K562 (cell line): ENCODE data around the gene TAAR8.

ENCODE experiments used
- BRF2 ChIP-seq: IDR thresholded peaks from 3 replicates; pipeline ENCODE4 v1.6.1; 2011; ENCODE audit warnings: borderline replicate concordance, mild to moderate bottlenecking; ENCODE audit not compliant: insufficient read length, insufficient read depth
- ELF4 ChIP-seq: fragments of 450-650 bp; formaldehyde crosslinking; IDR thresholded peaks from 2 replicates; pipeline ENCODE4 v1.4.0; 2022; ENCODE audit warnings: missing genetic modification characterization
- FOXJ3 ChIP-seq: sonication (generic); formaldehyde crosslinking; IDR thresholded peaks from 2 replicates; pipeline ENCODE4 v1.4.0; 2020; ENCODE audit warnings: mild to moderate bottlenecking, missing genetic modification reagents
- KLF13 ChIP-seq: fragments of 450-650 bp; IDR thresholded peaks from 2 replicates; pipeline ENCODE4 v1.6.1; 2016; ENCODE audit warnings: missing genetic modification characterization, low read depth, mild to moderate bottlenecking, missing compliant biosample characterization, moderate library complexity, borderline replicate concordance
- NR1H2 ChIP-seq: sonication (generic); formaldehyde crosslinking; IDR thresholded peaks from 2 replicates; pipeline ENCODE4 v1.4.0; 2020; ENCODE audit warnings: mild to moderate bottlenecking, missing genetic modification reagents
- TRIM28 ChIP-seq: fragments of 450-650 bp; IDR thresholded peaks from 2 replicates; pipeline ENCODE4 v1.6.1; 2017
- ZBTB34 ChIP-seq: fragments of 250-450 bp; sonication (Bioruptor Pico); IDR thresholded peaks from 2 replicates; pipeline ENCODE4 v1.8.0; 2021; ENCODE audit warnings: mild to moderate bottlenecking, moderate library complexity
- ZNF239 ChIP-seq: fragments of 250-450 bp; sonication (Bioruptor Pico); IDR thresholded peaks from 2 replicates; pipeline ENCODE4 v1.4.0; 2020; ENCODE audit warnings: mild to moderate bottlenecking

- TF ChIP-seq FOXJ3 (CRISPR knock-in tag) (no peak), TRIM28 (no peak), NR1H2 (no peak), KLF13 (no peak), ZBTB34 (CRISPR knock-in tag) (no peak), BRF2 (no peak), ELF4 (CRISPR knock-in tag) (no peak), ZNF239 (no peak)
Measured at GRCh38 chr6:132584698-132585097, 32.2 kb downstream of the TAAR8 start.
